ENCODE results near the gene TALDO1.
A peak's percentile ranks its signal among the peaks of the same experiment; 100 is the strongest.

TALDO1 gene

GRCh38 chr11:745428-745827 is 1.8 kb upstream of the TALDO1 start:
- no peak overlapping the region for H3K27ac ChIP-seq
- no peak for TF ChIP-seq CTCF (conservative IDR thresholded peaks at IDR 0.05)

- TF ChIP-seq CTCF (conservative IDR thresholded peaks at IDR 0.05) = no peak
- H3K27ac ChIP-seq = peak overlapping the region; percentile 95
These were observed 741 bp upstream of the TALDO1 start for GRCh38 chr11:746289-747157.

- H3K27ac ChIP-seq = peak overlapping the region; percentile 95
- no peak for TF ChIP-seq CTCF (conservative IDR thresholded peaks at IDR 0.05)
These were observed 719 bp downstream of the TALDO1 start for GRCh38 chr11:748007-748359.

GRCh38 chr11:749731-750130 is 2.5 kb downstream of the TALDO1 start:
- H3K27ac ChIP-seq = peak overlapping the region; percentile 95
- no peak for TF ChIP-seq CTCF (conservative IDR thresholded peaks at IDR 0.05)

GRCh38 chr11:760236-760635 is 13.0 kb downstream of the TALDO1 start:
- H3K27ac ChIP-seq = no peak overlapping the region
- no peak for TF ChIP-seq CTCF (conservative IDR thresholded peaks at IDR 0.05)

- no peak for TF ChIP-seq CTCF (conservative IDR thresholded peaks at IDR 0.05)
- H3K27ac ChIP-seq = peak overlapping the region; percentile 54
These were observed 14.4 kb downstream of the TALDO1 start for GRCh38 chr11:761526-762108.

- no peak for TF ChIP-seq CTCF (conservative IDR thresholded peaks at IDR 0.05)
- H3K27ac ChIP-seq = peak overlapping the region; percentile 54
These were observed 15.3 kb downstream of the TALDO1 start for GRCh38 chr11:762421-763072.

Measured in VCaP (cell line).